Liver (tissue), 9 donors: ENCODE data around the gene ARL9. TPM values are rescaled to one million over a fixed set of nuclear protein-coding genes. Genes with fewer than 3 reads are reported as not detected.

Source experiments
- DNase-seq: peaks from one replicate; pipeline ENCODE4 v3.0.0-alpha.2; 2017; ENCODE audit warnings: low spot score
- H3K27ac ChIP-seq, 2 donors: one replicate each; pipeline ENCODE4 v1.7.0; 2013; ENCODE audit warnings: inconsistent platforms in 2 of 2, low read length in 2 of 2, control low read depth in 1 of 2, low read depth in 1 of 2, mild to moderate bottlenecking in 1 of 2
- H3K27me3 ChIP-seq, 4 donors: one replicate each; pipeline versions ENCODE4 v1.6.1 to v1.7.0; 2013; ENCODE audit warnings: low read length in 3 of 4, inconsistent platforms in 1 of 4, mild to moderate bottlenecking in 1 of 4, moderate library complexity in 1 of 4; ENCODE audit not compliant: control insufficient read depth in 4 of 4, insufficient read depth in 4 of 4
- H3K36me3 ChIP-seq, 4 donors: one replicate each; pipeline versions ENCODE4 v1.6.1 to v1.7.0; 2013; ENCODE audit warnings: low read length in 3 of 4, mild to moderate bottlenecking in 3 of 4, low read depth in 1 of 4, moderate library complexity in 1 of 4; ENCODE audit not compliant: control insufficient read depth in 4 of 4, insufficient read depth in 3 of 4
- H3K4me1 ChIP-seq, 4 donors: one replicate each; pipeline versions ENCODE4 v1.6.1 to v1.7.0; 2013; ENCODE audit warnings: low read length in 3 of 4, mild to moderate bottlenecking in 3 of 4, moderate library complexity in 1 of 4; ENCODE audit not compliant: control insufficient read depth in 4 of 4, insufficient read depth in 4 of 4
- H3K4me3 ChIP-seq, 3 donors: one replicate each; pipeline versions ENCODE4 v1.6.1 to v1.7.0; 2013; ENCODE audit warnings: low read length in 3 of 3, control low read depth in 1 of 3, low read depth in 1 of 3, mild to moderate bottlenecking in 1 of 3
- H3K9ac ChIP-seq, 2 donors: one replicate each; pipeline ENCODE4 v1.7.0; 2013; ENCODE audit warnings: low read length in 2 of 2, mild to moderate bottlenecking in 2 of 2, moderate library complexity in 2 of 2, control low read depth in 1 of 2, low read depth in 1 of 2
- H3K9me3 ChIP-seq, 4 donors: one replicate each; pipeline versions ENCODE4 v1.6.1 to v1.7.0; 2013; ENCODE audit warnings: low read length in 3 of 4; ENCODE audit not compliant: control insufficient read depth in 4 of 4
- EGR1 ChIP-seq, 2 donors: IDR thresholded peaks; 2 replicates each; pipeline ENCODE4 v1.6.1; 2016 to 2018; ENCODE audit warnings: antibody characterized with exemption in 2 of 2, low read depth in 2 of 2
- FOXA1 ChIP-seq: IDR thresholded peaks from 2 replicates; pipeline ENCODE4 v1.6.1; 2016; ENCODE audit warnings: antibody characterized with exemption
- FOXA2 ChIP-seq: IDR thresholded peaks from 2 replicates; pipeline ENCODE4 v1.6.1; 2016; ENCODE audit warnings: antibody characterized with exemption
- GABPA ChIP-seq, 2 donors: IDR thresholded peaks in 1 of 2; conservative IDR thresholded peaks in 1 of 2; 2 replicates each; pipeline ENCODE4 v1.6.1; 2016; ENCODE audit warnings: antibody characterized with exemption in 2 of 2, mild to moderate bottlenecking in 1 of 2, moderate library complexity in 1 of 2
- HNF4A ChIP-seq, 2 donors: conservative IDR thresholded peaks; 2 replicates each; pipeline ENCODE4 v1.6.1; 2016; ENCODE audit warnings: antibody characterized with exemption in 2 of 2, mild to moderate bottlenecking in 2 of 2
- HNF4G ChIP-seq: IDR thresholded peaks from 2 replicates; pipeline ENCODE4 v1.6.1; 2016; ENCODE audit warnings: antibody characterized with exemption
- JUND ChIP-seq, 2 donors: IDR thresholded peaks; 2 replicates each; pipeline ENCODE4 v1.6.1; 2016; ENCODE audit warnings: antibody characterized with exemption in 2 of 2
- NR2F2 ChIP-seq: IDR thresholded peaks from 2 replicates; pipeline ENCODE4 v1.6.1; 2016; ENCODE audit warnings: antibody characterized with exemption
- RAD21 ChIP-seq, 2 donors: IDR thresholded peaks; 2 replicates each; pipeline ENCODE4 v1.6.1; 2016; ENCODE audit warnings: antibody characterized with exemption in 2 of 2, mild to moderate bottlenecking in 2 of 2
- RXRA ChIP-seq, 2 donors: IDR thresholded peaks; 2 replicates each; pipeline ENCODE4 v1.6.1; 2017 to 2018; ENCODE audit warnings: antibody characterized with exemption in 2 of 2, mild to moderate bottlenecking in 1 of 2
- SP1 ChIP-seq: IDR thresholded peaks from 2 replicates; pipeline ENCODE4 v1.6.1; 2018; ENCODE audit warnings: antibody characterized with exemption, mild to moderate bottlenecking
- TAF1 ChIP-seq: conservative IDR thresholded peaks from 2 replicates; pipeline ENCODE4 v1.6.1; 2016; ENCODE audit warnings: antibody characterized with exemption, mild to moderate bottlenecking
- YY1 ChIP-seq: IDR thresholded peaks from 2 replicates; pipeline ENCODE4 v1.6.1; 2016; ENCODE audit warnings: antibody characterized with exemption, mild to moderate bottlenecking
- WGBS: extraction: QIAGEN DNeasy Blood & Tissue Kit; methylation state at CpG from one replicate; pipeline ENCODE4 v1.1.7; 2013; 5-methylcytosine and 5-hydroxymethylcytosine counted together
- polyA plus RNA-seq, 2 donors: library from polyadenylated mRNA; stranded (reverse) in 1 of 2; unstranded in 1 of 2; fragments of 200-250 nt in 1 of 2; fragments of >200 nt in 1 of 2; fragmentation: Nextera tagmentation in 1 of 2; extraction: Ambion mirVana in 1 of 2; gene quantifications; one replicate each; pipeline versions ENCODE4 v1.2.1 to v1.2.3, GENCODE V29; 2013 to 2015
- total RNA-seq, 2 donors: library from RNA; depleted of rRNA; stranded (reverse); fragments of >200 nt; gene quantifications; one replicate each; pipeline ENCODE4 v1.2.3, GENCODE V29; 2014
- TF ChIP-seq, protein P1 (sequence below): fragments of 150-350 bp; IDR thresholded peaks from 2 replicates; pipeline ENCODE4 v1.5.1; 2017; ENCODE audit warnings: improper control_type of control experiment, low read depth, low read length; ENCODE audit not compliant: missing input control
- TF ChIP-seq, protein P2 (sequence below): IDR thresholded peaks from 2 replicates; pipeline ENCODE4 v1.6.1; 2016; ENCODE audit warnings: antibody characterized with exemption
- TF ChIP-seq, protein P3 (sequence below): IDR thresholded peaks from 2 replicates; pipeline ENCODE4 v1.6.1; 2016; ENCODE audit warnings: antibody characterized with exemption, mild to moderate bottlenecking
- TF ChIP-seq, protein P4 (sequence below): IDR thresholded peaks from 2 replicates; pipeline ENCODE4 v1.6.1; 2016; ENCODE audit warnings: antibody characterized with exemption
- TF ChIP-seq, protein P5 (sequence below): IDR thresholded peaks from 2 replicates; pipeline ENCODE4 v1.6.1; 2016; ENCODE audit warnings: antibody characterized with exemption
- donor health status: healthy.
- donor health status: healthy.
- donor health status: healthy.
- donor health status: healthy.
- donor health status: healthy.

Gene ARL9
- total and polyA plus RNA-seq, 4 donors = 0.08 to 0.61 (median 0.10) TPM; not detected in 1

DNA sequence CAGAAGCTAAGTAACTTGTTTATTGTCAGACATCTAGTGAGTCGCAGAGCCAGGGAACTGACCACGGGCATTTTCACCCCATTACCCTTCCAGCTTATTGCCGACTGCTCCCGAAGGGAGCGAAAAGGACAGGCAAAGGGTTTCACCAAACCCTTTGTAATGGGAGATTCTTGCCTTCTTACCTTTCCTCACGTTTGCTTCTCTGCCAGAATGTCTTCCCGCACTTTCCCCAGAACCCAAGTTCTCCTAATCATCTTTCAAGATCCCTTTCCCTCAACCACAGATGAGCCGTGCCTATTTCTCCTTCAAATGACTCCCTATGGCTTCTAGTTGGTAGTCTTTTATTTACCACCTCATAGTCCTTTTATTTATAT is 38.7 kb upstream of the ARL9 start (continued):
- TF ChIP-seq, protein P1, sequence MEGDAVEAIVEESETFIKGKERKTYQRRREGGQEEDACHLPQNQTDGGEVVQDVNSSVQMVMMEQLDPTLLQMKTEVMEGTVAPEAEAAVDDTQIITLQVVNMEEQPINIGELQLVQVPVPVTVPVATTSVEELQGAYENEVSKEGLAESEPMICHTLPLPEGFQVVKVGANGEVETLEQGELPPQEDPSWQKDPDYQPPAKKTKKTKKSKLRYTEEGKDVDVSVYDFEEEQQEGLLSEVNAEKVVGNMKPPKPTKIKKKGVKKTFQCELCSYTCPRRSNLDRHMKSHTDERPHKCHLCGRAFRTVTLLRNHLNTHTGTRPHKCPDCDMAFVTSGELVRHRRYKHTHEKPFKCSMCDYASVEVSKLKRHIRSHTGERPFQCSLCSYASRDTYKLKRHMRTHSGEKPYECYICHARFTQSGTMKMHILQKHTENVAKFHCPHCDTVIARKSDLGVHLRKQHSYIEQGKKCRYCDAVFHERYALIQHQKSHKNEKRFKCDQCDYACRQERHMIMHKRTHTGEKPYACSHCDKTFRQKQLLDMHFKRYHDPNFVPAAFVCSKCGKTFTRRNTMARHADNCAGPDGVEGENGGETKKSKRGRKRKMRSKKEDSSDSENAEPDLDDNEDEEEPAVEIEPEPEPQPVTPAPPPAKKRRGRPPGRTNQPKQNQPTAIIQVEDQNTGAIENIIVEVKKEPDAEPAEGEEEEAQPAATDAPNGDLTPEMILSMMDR = no peak
- TF ChIP-seq HNF4A (conservative IDR thresholded peaks at IDR 0.05) (no peak), JUND (IDR thresholded peaks at IDR 0.05) (no peak), EGR1 (IDR thresholded peaks at IDR 0.05; ENCODE audit: low read depth in 2 of 2) (no peak)
- TF ChIP-seq, protein P2, sequence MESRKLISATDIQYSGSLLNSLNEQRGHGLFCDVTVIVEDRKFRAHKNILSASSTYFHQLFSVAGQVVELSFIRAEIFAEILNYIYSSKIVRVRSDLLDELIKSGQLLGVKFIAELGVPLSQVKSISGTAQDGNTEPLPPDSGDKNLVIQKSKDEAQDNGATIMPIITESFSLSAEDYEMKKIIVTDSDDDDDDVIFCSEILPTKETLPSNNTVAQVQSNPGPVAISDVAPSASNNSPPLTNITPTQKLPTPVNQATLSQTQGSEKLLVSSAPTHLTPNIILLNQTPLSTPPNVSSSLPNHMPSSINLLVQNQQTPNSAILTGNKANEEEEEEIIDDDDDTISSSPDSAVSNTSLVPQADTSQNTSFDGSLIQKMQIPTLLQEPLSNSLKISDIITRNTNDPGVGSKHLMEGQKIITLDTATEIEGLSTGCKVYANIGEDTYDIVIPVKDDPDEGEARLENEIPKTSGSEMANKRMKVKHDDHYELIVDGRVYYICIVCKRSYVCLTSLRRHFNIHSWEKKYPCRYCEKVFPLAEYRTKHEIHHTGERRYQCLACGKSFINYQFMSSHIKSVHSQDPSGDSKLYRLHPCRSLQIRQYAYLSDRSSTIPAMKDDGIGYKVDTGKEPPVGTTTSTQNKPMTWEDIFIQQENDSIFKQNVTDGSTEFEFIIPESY = no peak

DNA sequence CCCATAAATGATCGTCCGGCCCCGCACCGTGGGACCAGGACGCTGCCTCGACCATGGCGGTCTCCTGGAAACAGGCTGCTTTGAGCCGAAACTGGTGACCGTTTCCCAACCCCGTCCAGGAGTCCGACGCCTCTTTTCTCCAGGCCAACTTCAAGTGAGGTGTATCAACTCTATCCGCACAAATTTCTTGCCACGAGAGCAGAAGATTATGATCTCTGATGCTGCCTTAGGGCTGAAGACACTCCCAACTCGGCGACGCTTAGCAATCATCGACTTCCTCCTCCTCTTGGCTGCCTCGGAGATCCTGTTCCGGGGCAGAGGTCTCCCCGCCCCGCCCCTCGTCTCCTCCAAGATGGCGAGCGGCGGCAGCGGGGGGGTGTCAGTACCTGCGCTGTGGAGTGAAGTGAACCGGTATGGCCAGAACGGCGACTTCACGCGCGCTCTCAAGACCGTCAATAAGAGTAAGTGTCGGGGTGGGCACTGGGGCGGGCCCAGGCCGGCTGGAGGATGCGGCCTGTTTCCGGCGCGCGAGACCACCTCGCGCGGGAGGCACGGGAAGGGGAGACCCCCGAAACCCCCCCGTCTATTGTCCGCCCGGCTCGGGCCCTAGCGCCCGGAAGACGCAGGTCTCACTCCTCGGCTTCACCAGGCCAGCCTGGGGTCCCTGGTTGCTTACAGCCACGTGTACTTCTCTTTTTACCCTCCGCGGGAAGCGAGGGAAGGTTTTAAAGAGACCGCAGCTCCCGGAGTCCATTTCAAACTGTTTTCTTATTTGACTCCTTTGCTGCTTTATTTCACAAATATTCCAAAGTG is 38.1 kb upstream of the ARL9 start, which contains the start of gene SRP72:
Gene SRP72, plus strand, starts transcription at position 334 of the 813 bp plus-strand sequence. Its CDS starts 19 bp downstream, at position 353.
- H3K36me3 ChIP-seq = peaks cover 3 to 13% (median 8%) of the 10 kb centered on the region in 4 donors
- peaks cover 9 to 30% (median 19%) of the 10 kb centered on the region in 4 donors for H3K4me1 ChIP-seq
- H3K27ac ChIP-seq = peak within 1 kb of the TSS; percentile 59 to 83
- peak within 1 kb of the TSS; percentile 87 to 95 (median 93) for H3K4me3 ChIP-seq
- no peaks in the 10 kb centered on the region for H3K9me3 ChIP-seq
- DNase-seq = peak; percentile 88
- peak; percentile 73 to 93 for TF ChIP-seq GABPA (IDR thresholded peaks at IDR 0.05 in 1 of 2, conservative IDR thresholded peaks at IDR 0.05 in 1 of 2)
- no peak for TF ChIP-seq FOXA1
- TF ChIP-seq, protein P3, sequence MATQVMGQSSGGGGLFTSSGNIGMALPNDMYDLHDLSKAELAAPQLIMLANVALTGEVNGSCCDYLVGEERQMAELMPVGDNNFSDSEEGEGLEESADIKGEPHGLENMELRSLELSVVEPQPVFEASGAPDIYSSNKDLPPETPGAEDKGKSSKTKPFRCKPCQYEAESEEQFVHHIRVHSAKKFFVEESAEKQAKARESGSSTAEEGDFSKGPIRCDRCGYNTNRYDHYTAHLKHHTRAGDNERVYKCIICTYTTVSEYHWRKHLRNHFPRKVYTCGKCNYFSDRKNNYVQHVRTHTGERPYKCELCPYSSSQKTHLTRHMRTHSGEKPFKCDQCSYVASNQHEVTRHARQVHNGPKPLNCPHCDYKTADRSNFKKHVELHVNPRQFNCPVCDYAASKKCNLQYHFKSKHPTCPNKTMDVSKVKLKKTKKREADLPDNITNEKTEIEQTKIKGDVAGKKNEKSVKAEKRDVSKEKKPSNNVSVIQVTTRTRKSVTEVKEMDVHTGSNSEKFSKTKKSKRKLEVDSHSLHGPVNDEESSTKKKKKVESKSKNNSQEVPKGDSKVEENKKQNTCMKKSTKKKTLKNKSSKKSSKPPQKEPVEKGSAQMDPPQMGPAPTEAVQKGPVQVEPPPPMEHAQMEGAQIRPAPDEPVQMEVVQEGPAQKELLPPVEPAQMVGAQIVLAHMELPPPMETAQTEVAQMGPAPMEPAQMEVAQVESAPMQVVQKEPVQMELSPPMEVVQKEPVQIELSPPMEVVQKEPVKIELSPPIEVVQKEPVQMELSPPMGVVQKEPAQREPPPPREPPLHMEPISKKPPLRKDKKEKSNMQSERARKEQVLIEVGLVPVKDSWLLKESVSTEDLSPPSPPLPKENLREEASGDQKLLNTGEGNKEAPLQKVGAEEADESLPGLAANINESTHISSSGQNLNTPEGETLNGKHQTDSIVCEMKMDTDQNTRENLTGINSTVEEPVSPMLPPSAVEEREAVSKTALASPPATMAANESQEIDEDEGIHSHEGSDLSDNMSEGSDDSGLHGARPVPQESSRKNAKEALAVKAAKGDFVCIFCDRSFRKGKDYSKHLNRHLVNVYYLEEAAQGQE = peak; percentile 21
- TF ChIP-seq, protein P1 = no peak
- TF ChIP-seq EGR1 (IDR thresholded peaks at IDR 0.05; ENCODE audit: low read depth in 2 of 2) = peak in 1 of 2 donors; percentile 29
- peak; percentile 19 to 53 for TF ChIP-seq RAD21 (IDR thresholded peaks at IDR 0.05)
- peak in 1 of 2 donors; percentile 53 for TF ChIP-seq JUND (IDR thresholded peaks at IDR 0.05)
- TF ChIP-seq YY1 = peak; percentile 98
- peak; percentile 82 for TF ChIP-seq NR2F2
- peak; percentile 39 for TF ChIP-seq SP1
- peak in 1 of 2 donors; percentile 50 for TF ChIP-seq RXRA (IDR thresholded peaks at IDR 0.05)
- TF ChIP-seq, protein P2 = no peak
- TF ChIP-seq, protein P4, sequence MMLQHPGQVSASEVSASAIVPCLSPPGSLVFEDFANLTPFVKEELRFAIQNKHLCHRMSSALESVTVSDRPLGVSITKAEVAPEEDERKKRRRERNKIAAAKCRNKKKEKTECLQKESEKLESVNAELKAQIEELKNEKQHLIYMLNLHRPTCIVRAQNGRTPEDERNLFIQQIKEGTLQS = no peak
- TF ChIP-seq HNF4G = no peak
- TF ChIP-seq, protein P5, sequence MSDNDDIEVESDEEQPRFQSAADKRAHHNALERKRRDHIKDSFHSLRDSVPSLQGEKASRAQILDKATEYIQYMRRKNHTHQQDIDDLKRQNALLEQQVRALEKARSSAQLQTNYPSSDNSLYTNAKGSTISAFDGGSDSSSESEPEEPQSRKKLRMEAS = peak; percentile 52
- TF ChIP-seq TAF1 = peak; percentile 74
- no peak for TF ChIP-seq FOXA2
- TF ChIP-seq HNF4A (conservative IDR thresholded peaks at IDR 0.05) = peak; percentile 34 to 59
- H3K27me3 ChIP-seq = no peaks in the 10 kb centered on the region
- WGBS = under 1% methylated on average over 62 of the region's 62 CpGs
- H3K9ac ChIP-seq = peak within 1 kb of the TSS; percentile 58 to 95
